GM12878 (cell line): ENCODE results near the gene TEF. TPM values are rescaled to one million over a fixed set of nuclear protein-coding genes. Genes with fewer than 3 reads are reported as not detected.

ENCODE experiments used
- ATAC-seq: fragments of 200-7000 bp; cut with Tn5 transposase; 3 replicates; pipeline ENCODE4 v1.9.1; 2020; ENCODE audit warnings: mild to moderate bottlenecking, moderate library complexity
- BruUV-seq: library from RNA; stranded (reverse); fragments of 400-500 nt; replicated peaks from 2 replicates; lab custom pipeline; 2021; lab: Mats Ljungman, UMichigan
- CTCF ChIA-PET: fragments of 300-600 bp; sonication (Branson Sonifier 250); formaldehyde crosslinking; extraction: SDS; loops from one replicate; lab custom pipeline; 2021; ENCODE audit warnings: inconsistent platforms; lab: Yijun Ruan, JAX
- POLR2A ChIA-PET: fragments of 350-600 bp; formaldehyde crosslinking; extraction: SDS; loops from one replicate; lab custom pipeline; 2021; ENCODE audit warnings: inconsistent platforms; lab: Charles Lee
- RAD21 ChIA-PET: fragments of 300-600 bp; sonication (Branson Sonifier 250); formaldehyde crosslinking; loops from one replicate; lab custom pipeline; 2023; ENCODE audit warnings: antibody characterized with exemption; ENCODE audit not compliant: unreplicated experiment; lab: Charles Lee
- SMC1A ChIA-PET: fragments of 300-600 bp; sonication (Branson Sonifier 250); formaldehyde crosslinking; loops from one replicate; lab custom pipeline; 2023; ENCODE audit not compliant: unreplicated experiment, uncharacterized antibody; lab: Charles Lee
- DNase-seq: peaks from one replicate; pipeline ENCODE4 v3.0.0-alpha.2; 2011; ENCODE audit warnings: low read depth, low spot score
- FAIRE-seq: peaks from 3 replicates; lab custom pipeline; 2011; peaks lifted over from hg19 to GRCh38; lab: Jason Lieb, UNC
- H2AFZ ChIP-seq: 2 replicates; pipeline ENCODE4 v1.6.0; 2011; ENCODE audit warnings: low read depth, low read length, control low read depth; ENCODE audit not compliant: control insufficient read depth
- H3K27ac ChIP-seq: 2 replicates; pipeline ENCODE4 v1.5.1; 2011; ENCODE audit warnings: control low read depth; ENCODE audit not compliant: control insufficient read depth, insufficient read depth
- H3K27me3 ChIP-seq, 2 experiments: replicated peaks in 1 of 2; 2 replicates each; pipeline versions ENCODE4 v1.6.0 to v1.6.1; 2011; ENCODE audit warnings: low read length in 1 of 2; ENCODE audit not compliant: control insufficient read depth in 2 of 2, insufficient read depth in 2 of 2
- H3K36me3 ChIP-seq, 2 experiments: 2 replicates each; pipeline ENCODE4 v1.5.1; 2011; ENCODE audit warnings: low read length in 1 of 2; ENCODE audit not compliant: control insufficient read depth in 2 of 2, insufficient read depth in 2 of 2
- H3K4me1 ChIP-seq: 2 replicates; pipeline ENCODE4 v1.6.1; 2011; ENCODE audit warnings: mild to moderate bottlenecking, low read length, moderate library complexity, mixed read lengths; ENCODE audit not compliant: control insufficient read depth, insufficient read depth
- H3K4me2 ChIP-seq: 2 replicates; pipeline ENCODE4 v1.6.0; 2011; ENCODE audit warnings: control low read depth; ENCODE audit not compliant: control insufficient read depth, insufficient read depth
- H3K4me3 ChIP-seq: fragments of 200-600 bp; sonication (generic); 2 replicates; pipeline ENCODE4 v1.5.1; 2016
- H3K79me2 ChIP-seq: 2 replicates; pipeline ENCODE4 v1.6.0; 2011; ENCODE audit warnings: low read length; ENCODE audit not compliant: control insufficient read depth, insufficient read depth
- H3K9ac ChIP-seq: 2 replicates; pipeline ENCODE4 v1.8.0; 2011; ENCODE audit warnings: low read length, control low read depth, mixed read lengths; ENCODE audit not compliant: control insufficient read depth, insufficient read depth
- H3K9me3 ChIP-seq: replicated peaks from 3 replicates; pipeline ENCODE4 v1.5.1; 2011; ENCODE audit warnings: mild to moderate bottlenecking, low read length; ENCODE audit not compliant: control insufficient read depth, insufficient read depth
- H4K20me1 ChIP-seq: 2 replicates; pipeline ENCODE4 v1.6.0; 2011; ENCODE audit not compliant: control insufficient read depth, insufficient read depth
- CEBPB ChIP-seq, 2 experiments: fragments of 150-350 bp in 1 of 2; IDR thresholded peaks; 2 replicates each; pipeline ENCODE4 v1.6.1; 2012 to 2014; ENCODE audit warnings: low read depth in 2 of 2, low read length in 2 of 2, borderline replicate concordance in 1 of 2, inconsistent platforms in 1 of 2
- EP300 ChIP-seq, 2 experiments: fragments of 150-350 bp in 1 of 2; IDR thresholded peaks; 2 replicates each; pipeline ENCODE4 v1.6.1; 2011 to 2012; ENCODE audit warnings: low read depth in 2 of 2, low read length in 2 of 2, borderline replicate concordance in 1 of 2, improper control_type of control experiment in 1 of 2, inconsistent platforms in 1 of 2; ENCODE audit not compliant: control insufficient read depth in 1 of 2
- ESRRA ChIP-seq: IDR thresholded peaks from 2 replicates; pipeline ENCODE4 v1.6.1; 2012; ENCODE audit warnings: mild to moderate bottlenecking, low read length, improper control_type of control experiment
- GATAD2B ChIP-seq: fragments of 450-650 bp; conservative IDR thresholded peaks from 2 replicates; pipeline ENCODE4 v1.6.1; 2017; ENCODE audit warnings: low read depth, mild to moderate bottlenecking, moderate library complexity
- LARP7 ChIP-seq: fragments of 450-650 bp; IDR thresholded peaks from 2 replicates; pipeline ENCODE4 v1.6.1; 2017; ENCODE audit warnings: mild to moderate bottlenecking
- NR2F1 ChIP-seq: fragments of 450-650 bp; conservative IDR thresholded peaks from 2 replicates; pipeline ENCODE4 v1.6.1; 2017; ENCODE audit warnings: mild to moderate bottlenecking
- NRF1 ChIP-seq: conservative IDR thresholded peaks from 2 replicates; pipeline ENCODE4 v1.6.1; 2011; ENCODE audit warnings: mild to moderate bottlenecking, low read depth, low read length, improper control_type of control experiment
- RCOR1 ChIP-seq: conservative IDR thresholded peaks from 2 replicates; pipeline ENCODE4 v1.6.1; 2012; ENCODE audit warnings: low read depth, low read length, improper control_type of control experiment
- SMARCA5 ChIP-seq: fragments of 450-650 bp; IDR thresholded peaks from 2 replicates; pipeline ENCODE4 v1.6.1; 2017; ENCODE audit warnings: mild to moderate bottlenecking
- ZNF207 ChIP-seq: fragments of 450-650 bp; IDR thresholded peaks from 2 replicates; pipeline ENCODE4 v1.6.1; 2014; ENCODE audit warnings: antibody characterized with exemption, mild to moderate bottlenecking, borderline replicate concordance
- ZNF217 ChIP-seq: fragments of 450-650 bp; IDR thresholded peaks from 2 replicates; pipeline ENCODE4 v1.6.1; 2017; ENCODE audit warnings: antibody characterized with exemption, mild to moderate bottlenecking
- ZNF24 ChIP-seq: fragments of 450-650 bp; IDR thresholded peaks from 2 replicates; pipeline ENCODE4 v1.6.1; 2017; ENCODE audit warnings: antibody characterized with exemption, mild to moderate bottlenecking
- WGBS: methylation state at CpG from one replicate; pipeline ENCODE4 v1.1.6; 2016; ENCODE audit warnings: low lambda C conversion rate; ENCODE audit not compliant: insufficient replicate concordance, insufficient coverage; ENCODE audit errors: missing lambda C conversion rate; 5-methylcytosine and 5-hydroxymethylcytosine counted together
- in situ Hi-C: fragments of 300-500 bp; cut with MboI; formaldehyde crosslinking; loops from 9 replicates; pipeline ENCODE4 v1.14.3; 2018; ENCODE audit warnings: mixed read lengths
- intact Hi-C: fragments of 100-400 bp; cut with micrococcal nuclease; formaldehyde crosslinking; loops from one replicate; pipeline ENCODE4 v1.14.2; 2022; ENCODE audit not compliant: unreplicated experiment
- polyA plus RNA-seq, 11 experiments: library from polyadenylated mRNA; depleted of rRNA in 4 of 11; unstranded in 6 of 11; stranded (reverse) in 5 of 11; fragments of >200 nt; fragmentation: Nextera tagmentation in 4 of 11; fragmentation: Illumina TruSeq in 1 of 11; extraction: Ambion mirVana in 4 of 11; extraction: Trizol in 1 of 11; gene quantifications; 1 replicate in 1 of 11; 2 replicates in 10 of 11; pipeline versions ENCODE4 v1.2.1 to v1.2.3, GENCODE V29; 2011 to 2016; ENCODE audit warnings: inconsistent platforms in 2 of 11, missing spikeins in 2 of 11, low read depth in 1 of 11
- total RNA-seq, 4 experiments: library from RNA; depleted of rRNA in 3 of 4; stranded (reverse); fragments of >200 nt in 3 of 4; fragmentation: Illumina TruSeq in 1 of 4; extraction: Trizol in 1 of 4; gene quantifications; 2 replicates each; pipeline versions ENCODE4 v1.2.1 to v1.2.3, GENCODE V29; 2013 to 2021
- TF ChIP-seq, protein P1 (sequence below): IDR thresholded peaks from 2 replicates; pipeline ENCODE4 v1.6.1; 2012; ENCODE audit warnings: improper control_type of control experiment, low read depth, low read length; ENCODE audit not compliant: insufficient replicate concordance
- TF ChIP-seq, protein P2 (sequence below): IDR thresholded peaks from 2 replicates; pipeline ENCODE4 v1.6.1; 2011; ENCODE audit warnings: borderline replicate concordance, low read depth, mild to moderate bottlenecking, moderate library complexity, low read length; ENCODE audit not compliant: insufficient read depth, poor library complexity, severe bottlenecking
- TF ChIP-seq, protein P3 (sequence below): fragments of 450-650 bp; IDR thresholded peaks from 2 replicates; pipeline ENCODE4 v1.6.1; 2016; ENCODE audit warnings: mild to moderate bottlenecking, moderate library complexity, borderline replicate concordance

Gene TEF
- total and polyA plus RNA-seq, 10 of the 15 experiments (the other 5 are each of a cell fraction or from before 2014, with no cell fraction given), result 0.23 to 4.9 (median 3.2) TPM

DNA sequence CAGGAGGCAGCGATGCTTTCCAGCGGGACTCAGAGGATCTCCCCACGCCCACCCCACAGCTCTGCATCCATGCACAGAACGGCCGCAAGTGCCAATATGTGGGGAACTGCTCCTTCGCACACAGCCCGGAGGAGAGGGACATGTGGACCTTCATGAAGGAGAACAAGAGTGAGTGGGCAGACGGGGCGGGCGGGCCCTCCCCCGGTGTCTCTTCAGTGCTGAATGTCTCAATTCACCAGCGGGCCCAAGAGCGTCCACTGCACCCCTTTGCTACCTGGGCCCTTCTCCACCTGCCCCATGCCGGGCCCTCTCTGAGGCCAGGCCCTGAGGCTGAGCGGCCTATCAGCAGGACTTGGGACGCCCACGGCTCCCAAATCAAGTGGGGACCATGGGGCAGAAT, 25.8 kb upstream of the TEF start:
- CTCF ChIA-PET, result no interaction called here
- POLR2A ChIA-PET, result no interaction called here
- no peaks in the 10 kb centered on the region for H3K9me3 ChIP-seq
- RAD21 ChIA-PET, result no interaction called here
- no peak overlapping the region for H3K4me2 ChIP-seq
- H3K9ac ChIP-seq, result no peak overlapping the region
- H4K20me1 ChIP-seq, result no peaks in the 10 kb centered on the region
- H3K79me2 ChIP-seq, result no peaks in the 10 kb centered on the region
- H2AFZ ChIP-seq, result no peak overlapping the region
- SMC1A ChIA-PET, result no interaction called here
- no peaks in the 10 kb centered on the region for H3K4me1 ChIP-seq
- H3K27me3 ChIP-seq, result no peaks in the 10 kb centered on the region
- BruUV-seq, result no TSS peak
- H3K36me3 ChIP-seq, result peaks cover 8 to 32% of the 10 kb centered on the region in 2 experiments; a peak in 3 of 4 replicates
- FAIRE-seq, result no peak
- no peak overlapping the region for H3K27ac ChIP-seq
- DNase-seq, result no peak
- WGBS, result 93% methylated on average over 17 of the region's 17 CpGs
- ATAC-seq, result no peak
- no peak overlapping the region for H3K4me3 ChIP-seq
- intact Hi-C loops, result no loop called here
- in situ Hi-C loops, result no loop called here
- TF ChIP-seq ZNF207, result no peak
- no peak for TF ChIP-seq GATAD2B
- TF ChIP-seq, protein P1, sequence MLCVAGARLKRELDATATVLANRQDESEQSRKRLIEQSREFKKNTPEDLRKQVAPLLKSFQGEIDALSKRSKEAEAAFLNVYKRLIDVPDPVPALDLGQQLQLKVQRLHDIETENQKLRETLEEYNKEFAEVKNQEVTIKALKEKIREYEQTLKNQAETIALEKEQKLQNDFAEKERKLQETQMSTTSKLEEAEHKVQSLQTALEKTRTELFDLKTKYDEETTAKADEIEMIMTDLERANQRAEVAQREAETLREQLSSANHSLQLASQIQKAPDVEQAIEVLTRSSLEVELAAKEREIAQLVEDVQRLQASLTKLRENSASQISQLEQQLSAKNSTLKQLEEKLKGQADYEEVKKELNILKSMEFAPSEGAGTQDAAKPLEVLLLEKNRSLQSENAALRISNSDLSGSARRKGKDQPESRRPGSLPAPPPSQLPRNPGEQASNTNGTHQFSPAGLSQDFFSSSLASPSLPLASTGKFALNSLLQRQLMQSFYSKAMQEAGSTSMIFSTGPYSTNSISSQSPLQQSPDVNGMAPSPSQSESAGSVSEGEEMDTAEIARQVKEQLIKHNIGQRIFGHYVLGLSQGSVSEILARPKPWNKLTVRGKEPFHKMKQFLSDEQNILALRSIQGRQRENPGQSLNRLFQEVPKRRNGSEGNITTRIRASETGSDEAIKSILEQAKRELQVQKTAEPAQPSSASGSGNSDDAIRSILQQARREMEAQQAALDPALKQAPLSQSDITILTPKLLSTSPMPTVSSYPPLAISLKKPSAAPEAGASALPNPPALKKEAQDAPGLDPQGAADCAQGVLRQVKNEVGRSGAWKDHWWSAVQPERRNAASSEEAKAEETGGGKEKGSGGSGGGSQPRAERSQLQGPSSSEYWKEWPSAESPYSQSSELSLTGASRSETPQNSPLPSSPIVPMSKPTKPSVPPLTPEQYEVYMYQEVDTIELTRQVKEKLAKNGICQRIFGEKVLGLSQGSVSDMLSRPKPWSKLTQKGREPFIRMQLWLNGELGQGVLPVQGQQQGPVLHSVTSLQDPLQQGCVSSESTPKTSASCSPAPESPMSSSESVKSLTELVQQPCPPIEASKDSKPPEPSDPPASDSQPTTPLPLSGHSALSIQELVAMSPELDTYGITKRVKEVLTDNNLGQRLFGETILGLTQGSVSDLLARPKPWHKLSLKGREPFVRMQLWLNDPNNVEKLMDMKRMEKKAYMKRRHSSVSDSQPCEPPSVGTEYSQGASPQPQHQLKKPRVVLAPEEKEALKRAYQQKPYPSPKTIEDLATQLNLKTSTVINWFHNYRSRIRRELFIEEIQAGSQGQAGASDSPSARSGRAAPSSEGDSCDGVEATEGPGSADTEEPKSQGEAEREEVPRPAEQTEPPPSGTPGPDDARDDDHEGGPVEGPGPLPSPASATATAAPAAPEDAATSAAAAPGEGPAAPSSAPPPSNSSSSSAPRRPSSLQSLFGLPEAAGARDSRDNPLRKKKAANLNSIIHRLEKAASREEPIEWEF, result no peak
- TF ChIP-seq, protein P2, sequence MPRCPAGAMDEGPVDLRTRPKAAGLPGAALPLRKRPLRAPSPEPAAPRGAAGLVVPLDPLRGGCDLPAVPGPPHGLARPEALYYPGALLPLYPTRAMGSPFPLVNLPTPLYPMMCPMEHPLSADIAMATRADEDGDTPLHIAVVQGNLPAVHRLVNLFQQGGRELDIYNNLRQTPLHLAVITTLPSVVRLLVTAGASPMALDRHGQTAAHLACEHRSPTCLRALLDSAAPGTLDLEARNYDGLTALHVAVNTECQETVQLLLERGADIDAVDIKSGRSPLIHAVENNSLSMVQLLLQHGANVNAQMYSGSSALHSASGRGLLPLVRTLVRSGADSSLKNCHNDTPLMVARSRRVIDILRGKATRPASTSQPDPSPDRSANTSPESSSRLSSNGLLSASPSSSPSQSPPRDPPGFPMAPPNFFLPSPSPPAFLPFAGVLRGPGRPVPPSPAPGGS, result no peak
- no peak for TF ChIP-seq NR2F1
- TF ChIP-seq RCOR1, result no peak
- TF ChIP-seq NRF1, result no peak
- no peak for TF ChIP-seq CEBPB (IDR thresholded peaks at IDR 0.05; ENCODE audit: borderline replicate concordance in 1 of 2, low read depth in 2 of 2, low read length in 2 of 2)
- TF ChIP-seq EP300 (IDR thresholded peaks at IDR 0.05; ENCODE audit: borderline replicate concordance in 1 of 2, control insufficient read depth in 1 of 2, low read depth in 2 of 2, low read length in 2 of 2), result no peak
- no peak for TF ChIP-seq ESRRA
- TF ChIP-seq SMARCA5, result no peak
- TF ChIP-seq ZNF24, result no peak
- TF ChIP-seq, protein P3, sequence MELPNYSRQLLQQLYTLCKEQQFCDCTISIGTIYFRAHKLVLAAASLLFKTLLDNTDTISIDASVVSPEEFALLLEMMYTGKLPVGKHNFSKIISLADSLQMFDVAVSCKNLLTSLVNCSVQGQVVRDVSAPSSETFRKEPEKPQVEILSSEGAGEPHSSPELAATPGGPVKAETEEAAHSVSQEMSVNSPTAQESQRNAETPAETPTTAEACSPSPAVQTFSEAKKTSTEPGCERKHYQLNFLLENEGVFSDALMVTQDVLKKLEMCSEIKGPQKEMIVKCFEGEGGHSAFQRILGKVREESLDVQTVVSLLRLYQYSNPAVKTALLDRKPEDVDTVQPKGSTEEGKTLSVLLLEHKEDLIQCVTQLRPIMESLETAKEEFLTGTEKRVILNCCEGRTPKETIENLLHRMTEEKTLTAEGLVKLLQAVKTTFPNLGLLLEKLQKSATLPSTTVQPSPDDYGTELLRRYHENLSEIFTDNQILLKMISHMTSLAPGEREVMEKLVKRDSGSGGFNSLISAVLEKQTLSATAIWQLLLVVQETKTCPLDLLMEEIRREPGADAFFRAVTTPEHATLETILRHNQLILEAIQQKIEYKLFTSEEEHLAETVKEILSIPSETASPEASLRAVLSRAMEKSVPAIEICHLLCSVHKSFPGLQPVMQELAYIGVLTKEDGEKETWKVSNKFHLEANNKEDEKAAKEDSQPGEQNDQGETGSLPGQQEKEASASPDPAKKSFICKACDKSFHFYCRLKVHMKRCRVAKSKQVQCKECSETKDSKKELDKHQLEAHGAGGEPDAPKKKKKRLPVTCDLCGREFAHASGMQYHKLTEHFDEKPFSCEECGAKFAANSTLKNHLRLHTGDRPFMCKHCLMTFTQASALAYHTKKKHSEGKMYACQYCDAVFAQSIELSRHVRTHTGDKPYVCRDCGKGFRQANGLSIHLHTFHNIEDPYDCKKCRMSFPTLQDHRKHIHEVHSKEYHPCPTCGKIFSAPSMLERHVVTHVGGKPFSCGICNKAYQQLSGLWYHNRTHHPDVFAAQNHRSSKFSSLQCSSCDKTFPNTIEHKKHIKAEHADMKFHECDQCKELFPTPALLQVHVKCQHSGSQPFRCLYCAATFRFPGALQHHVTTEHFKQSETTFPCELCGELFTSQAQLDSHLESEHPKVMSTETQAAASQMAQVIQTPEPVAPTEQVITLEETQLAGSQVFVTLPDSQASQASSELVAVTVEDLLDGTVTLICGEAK, result no peak
- no peak for TF ChIP-seq ZNF217
- TF ChIP-seq LARP7, result no peak
